Transverse colon (tissue), 4 donors: ENCODE results near the gene NDUFA9. TPM values are rescaled to one million over a fixed set of nuclear protein-coding genes. Genes with fewer than 3 reads are reported as not detected.

Experiments
- DNase-seq: peaks from one replicate; pipeline ENCODE4 v3.0.0-alpha.2; 2019
- H3K27ac ChIP-seq, 4 donors: fragments of 200-600 bp; sonication (generic); 2 replicates each; pipeline ENCODE4 v1.5.1; 2016 to 2018; ENCODE audit warnings: inconsistent platforms in 4 of 4
- H3K27me3 ChIP-seq: fragments of 200-600 bp; sonication (generic); 2 replicates; pipeline ENCODE4 v1.5.1; 2017; ENCODE audit warnings: inconsistent platforms
- H3K36me3 ChIP-seq, 4 donors: fragments of 200-600 bp; sonication (generic); 2 replicates each; pipeline ENCODE4 v1.5.1; 2017 to 2019; ENCODE audit warnings: inconsistent platforms in 4 of 4
- H3K4me1 ChIP-seq, 4 donors: fragments of 200-600 bp; sonication (generic); 2 replicates each; pipeline ENCODE4 v1.5.1; 2017 to 2020; ENCODE audit warnings: inconsistent platforms in 4 of 4
- H3K4me3 ChIP-seq, 4 donors: fragments of 200-600 bp; sonication (generic); 1 replicate in 1 of 4; 2 replicates in 3 of 4; pipeline versions ENCODE4 v1.5.1 to v1.6.1; 2017 to 2019; ENCODE audit warnings: inconsistent platforms in 4 of 4
- H3K9me3 ChIP-seq, 2 donors: fragments of 200-600 bp; sonication (generic); 2 replicates each; pipeline ENCODE4 v1.5.1; 2017 to 2019; ENCODE audit warnings: inconsistent platforms in 2 of 2
- CTCF ChIP-seq, 5 experiments: fragments of 200-600 bp in 3 of 5; fragments of 450-650 bp in 2 of 5; sonication (generic) in 3 of 5; IDR thresholded peaks; 1 replicate in 2 of 5; 2 replicates in 3 of 5; pipeline ENCODE4 v1.5.1; 2016 to 2017; ENCODE audit warnings: antibody characterized with exemption in 5 of 5, inconsistent platforms in 3 of 5, mild to moderate bottlenecking in 2 of 5, moderate library complexity in 1 of 5
- EP300 ChIP-seq: sonication (generic); formaldehyde crosslinking; IDR thresholded peaks from one replicate; pipeline ENCODE4 v1.6.1; 2017; ENCODE audit warnings: antibody characterized with exemption, low read depth
- POLR2A ChIP-seq: fragments of 450-650 bp; IDR thresholded peaks from one replicate; pipeline ENCODE4 v1.6.1; 2016; ENCODE audit warnings: antibody characterized with exemption, mild to moderate bottlenecking, moderate library complexity
- POLR2AphosphoS5 ChIP-seq, 3 donors: sonication (generic); formaldehyde crosslinking; IDR thresholded peaks; one replicate each; pipeline ENCODE4 v1.6.1; 2016; ENCODE audit warnings: antibody characterized with exemption in 3 of 3
- WGBS, 2 donors: methylation state at CpG; one replicate each; pipeline ENCODE4 v1.1.5; 2018; ENCODE audit warnings: low coverage in 1 of 2; 5-methylcytosine and 5-hydroxymethylcytosine counted together
- in situ Hi-C, 4 donors: fragments of 200-750 bp; cut with MboI; loops; one replicate each; pipeline versions ENCODE4 v1.15.0 to v1.15.1; 2017; ENCODE audit warnings: low sequenced_read_pairs in 3 of 4, low pct_ligation_motif_present in 1 of 4, low pct_unique_long_range_greater_than_20kb in 1 of 4
- intact Hi-C: fragments of 100-400 bp; cut with DNase I; formaldehyde crosslinking; loops from one replicate; pipeline ENCODE4 v1.15.1; 2023; ENCODE audit warnings: low total_unique reads
- total RNA-seq, 4 donors: library from RNA; depleted of rRNA; stranded (reverse); fragments of >200 nt; gene quantifications; one replicate each; pipeline ENCODE4 v1.1.0, GENCODE V29; 2016

The NDUFA9 gene
- total RNA-seq, result 10 to 100 TPM; 43.8 to 99.9 (median 61.2) TPM

GRCh38 chr12:4648501-4649357 is at the start of gene NDUFA9, which contains the start of gene AKAP3:
Gene NDUFA9 (plus strand): TSS chr12:4649114. CDS start chr12:4649127, 13 bp downstream.
Gene AKAP3 (minus strand): TSS chr12:4649051. CDS start chr12:4638196, 10,855 bp downstream.
- peak; percentile 86 for DNase-seq
- H3K4me3 ChIP-seq, result peak within 1 kb of the TSS; percentile 61 to 83 (median 67)
- intact Hi-C loops, result no loop called here
- in situ Hi-C loops, result no loop called here
- 0% methylated on average over 7 to 39 of the region's 39 CpGs for WGBS, 2 donors
- H3K27me3 ChIP-seq, result no peaks in the 10 kb centered on the region
- TF ChIP-seq POLR2A (peak; percentile 68), CTCF (IDR thresholded peaks at IDR 0.05) (no peak), POLR2AphosphoS5 (IDR thresholded peaks at IDR 0.05) (peak; percentile 64 to 84 (median 83))
- H3K36me3 ChIP-seq, result no peaks in the 10 kb centered on the region
- peaks cover 10 to 49% (median 23%) of the 10 kb centered on the region in 4 donors for H3K4me1 ChIP-seq
- peak within 1 kb of the TSS; percentile 87 to 96 (median 91) for H3K27ac ChIP-seq
- no peaks in the 10 kb centered on the region for H3K9me3 ChIP-seq

- Histone ChIP-seq H3K27me3 (peaks cover 2% of the 10 kb centered on the region), H3K4me3 (no peak overlapping the region), H3K27ac (no peak overlapping the region), H3K4me1 (peaks cover 0 to 18% (median 2%) of the 10 kb centered on the region in 4 donors), H3K9me3 (no peaks in the 10 kb centered on the region), H3K36me3 (no peaks in the 10 kb centered on the region)
- TF ChIP-seq POLR2A, result no peak
- TF ChIP-seq EP300, result no peak
- no peak for TF ChIP-seq CTCF (IDR thresholded peaks at IDR 0.05)
- no peak for TF ChIP-seq POLR2AphosphoS5 (IDR thresholded peaks at IDR 0.05)
- intact Hi-C loops, result no loop called here
- in situ Hi-C loops, result no loop called here
- no peak for DNase-seq
- WGBS, 2 donors, result 74 to 75% methylated on average over 7 of the region's 7 CpGs
Measured at GRCh38 chr12:4603421-4603820, 45.5 kb upstream of the NDUFA9 start.

- intact Hi-C loops, result no loop called here
- H3K4me1 ChIP-seq, result peaks cover 0 to 18% (median 2%) of the 10 kb centered on the region in 4 donors
- H3K4me3 ChIP-seq, result no peak overlapping the region
- H3K27ac ChIP-seq, result no peak overlapping the region
- TF ChIP-seq EP300 (no peak), POLR2A (no peak), CTCF (IDR thresholded peaks at IDR 0.05) (no peak), POLR2AphosphoS5 (IDR thresholded peaks at IDR 0.05) (no peak)
- in situ Hi-C loops, result no loop called here
- H3K9me3 ChIP-seq, result no peaks in the 10 kb centered on the region
- peaks cover 2% of the 10 kb centered on the region for H3K27me3 ChIP-seq
- DNase-seq, result no peak
- no peaks in the 10 kb centered on the region for H3K36me3 ChIP-seq
- WGBS, 2 donors, result 8 to 17% methylated on average over 1 of the region's 1 CpG
Measured at GRCh38 chr12:4603946-4604345, 45.0 kb upstream of the NDUFA9 start.

GRCh38 chr12:4604684-4605193 is 44.2 kb upstream of the NDUFA9 start:
- WGBS, 2 donors, result 0 to 1% methylated on average over 2 to 25 of the region's 25 CpGs
- peak overlapping the region; percentile 33 to 74 (median 60) for H3K4me3 ChIP-seq
- DNase-seq, result peak; percentile 86
- intact Hi-C loops (no loop called here), in situ Hi-C loops (no loop called here)
- H3K27me3 ChIP-seq, result peaks cover 2% of the 10 kb centered on the region
- TF ChIP-seq CTCF (IDR thresholded peaks at IDR 0.05) (peak; percentile 95 to 99 (median 96)), EP300 (no peak), POLR2A (peak; percentile 23), POLR2AphosphoS5 (IDR thresholded peaks at IDR 0.05) (peak in 2 of 3 donors; percentile 42 to 44)
- peak overlapping the region; percentile 57 to 81 (median 70) for H3K27ac ChIP-seq
- H3K4me1 ChIP-seq, result peaks cover 0 to 18% (median 2%) of the 10 kb centered on the region in 4 donors
- no peaks in the 10 kb centered on the region for H3K36me3 ChIP-seq
- no peaks in the 10 kb centered on the region for H3K9me3 ChIP-seq
